Activated B cell treated with CpG ODN at 0.5 μM for 24 hours (primary cell): ENCODE measurements around the gene INO80C. TPM values are rescaled to one million over a fixed set of nuclear protein-coding genes. Genes with fewer than 3 reads are reported as not detected.

ENCODE experiments used
- ATAC-seq: fragments of 200-7000 bp; cut with Tn5 transposase; one replicate; pipeline ENCODE4 v1.10.0; 2021; ENCODE audit warnings: low read depth, mild to moderate bottlenecking, moderate library complexity
- CTCF ChIA-PET: fragments of 350-600 bp; sonication (Branson Sonifier 250); formaldehyde crosslinking; loops from one replicate; lab custom pipeline; 2021; ENCODE audit warnings: antibody characterized with exemption; lab: Charles Lee
- POLR2A ChIA-PET: fragments of 350-600 bp; sonication (Branson Sonifier 250); formaldehyde crosslinking; loops from one replicate; lab custom pipeline; 2021; ENCODE audit warnings: antibody characterized with exemption; lab: Charles Lee
- DNase-seq: peaks from one replicate; pipeline ENCODE4 v3.0.0; 2022
- H3K27ac Mint-ChIP-seq: one replicate; pipeline ENCODE4 v1.8.0; 2020; ENCODE audit warnings: mixed read lengths
- H3K27me3 Mint-ChIP-seq: one replicate; pipeline ENCODE4 v1.8.0; 2021; ENCODE audit warnings: mixed read lengths
- H3K36me3 Mint-ChIP-seq: one replicate; pipeline ENCODE4 v1.8.0; 2021; ENCODE audit warnings: low read depth, mixed read lengths
- H3K4me1 Mint-ChIP-seq: one replicate; pipeline ENCODE4 v1.8.0; 2021; ENCODE audit warnings: mixed read lengths
- H3K4me3 Mint-ChIP-seq: one replicate; pipeline ENCODE4 v1.8.0; 2020; ENCODE audit warnings: mild to moderate bottlenecking, mixed read lengths
- H3K9me3 Mint-ChIP-seq: one replicate; pipeline ENCODE4 v1.8.0; 2020; ENCODE audit warnings: mixed read lengths
- intact Hi-C: fragments of 100-400 bp; cut with micrococcal nuclease; formaldehyde crosslinking; loops from one replicate; pipeline ENCODE4 v1.15.1; 2024
- total RNA-seq: library from RNA; stranded (reverse); gene quantifications from 2 replicates; pipeline ENCODE4 v1.2.3, GENCODE V29; 2022
- TF ChIP-seq, protein P1 (sequence below): fragments of 200-600 bp; IDR thresholded peaks from one replicate; pipeline ENCODE4 v1.8.0; 2022; ENCODE audit warnings: antibody characterized with exemption, mild to moderate bottlenecking

Gene INO80C
- total RNA-seq, 1 donor from 2014 or later = 31.6 TPM

GRCh38 chr18:35513181-35513936 is 15.6 kb upstream of the INO80C start:
- no peaks in the 10 kb centered on the region for H3K9me3 Mint-ChIP-seq
- H3K36me3 Mint-ChIP-seq = no peaks in the 10 kb centered on the region
- CTCF ChIA-PET = no interaction called here
- TF ChIP-seq, protein P1, sequence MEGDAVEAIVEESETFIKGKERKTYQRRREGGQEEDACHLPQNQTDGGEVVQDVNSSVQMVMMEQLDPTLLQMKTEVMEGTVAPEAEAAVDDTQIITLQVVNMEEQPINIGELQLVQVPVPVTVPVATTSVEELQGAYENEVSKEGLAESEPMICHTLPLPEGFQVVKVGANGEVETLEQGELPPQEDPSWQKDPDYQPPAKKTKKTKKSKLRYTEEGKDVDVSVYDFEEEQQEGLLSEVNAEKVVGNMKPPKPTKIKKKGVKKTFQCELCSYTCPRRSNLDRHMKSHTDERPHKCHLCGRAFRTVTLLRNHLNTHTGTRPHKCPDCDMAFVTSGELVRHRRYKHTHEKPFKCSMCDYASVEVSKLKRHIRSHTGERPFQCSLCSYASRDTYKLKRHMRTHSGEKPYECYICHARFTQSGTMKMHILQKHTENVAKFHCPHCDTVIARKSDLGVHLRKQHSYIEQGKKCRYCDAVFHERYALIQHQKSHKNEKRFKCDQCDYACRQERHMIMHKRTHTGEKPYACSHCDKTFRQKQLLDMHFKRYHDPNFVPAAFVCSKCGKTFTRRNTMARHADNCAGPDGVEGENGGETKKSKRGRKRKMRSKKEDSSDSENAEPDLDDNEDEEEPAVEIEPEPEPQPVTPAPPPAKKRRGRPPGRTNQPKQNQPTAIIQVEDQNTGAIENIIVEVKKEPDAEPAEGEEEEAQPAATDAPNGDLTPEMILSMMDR = no peak
- H3K4me1 Mint-ChIP-seq = peaks cover 13% of the 10 kb centered on the region
- H3K27ac Mint-ChIP-seq = no peak overlapping the region
- no peak for ATAC-seq
- no peaks in the 10 kb centered on the region for H3K27me3 Mint-ChIP-seq
- no peak overlapping the region for H3K4me3 Mint-ChIP-seq
- no peak for DNase-seq
- POLR2A ChIA-PET = no interaction called here
- intact Hi-C loops = loop anchor here (5.0 kb wide), 3 partner anchors 46 to 471 kb away; partner anchors contain the start of gene MAPRE2

DNA sequence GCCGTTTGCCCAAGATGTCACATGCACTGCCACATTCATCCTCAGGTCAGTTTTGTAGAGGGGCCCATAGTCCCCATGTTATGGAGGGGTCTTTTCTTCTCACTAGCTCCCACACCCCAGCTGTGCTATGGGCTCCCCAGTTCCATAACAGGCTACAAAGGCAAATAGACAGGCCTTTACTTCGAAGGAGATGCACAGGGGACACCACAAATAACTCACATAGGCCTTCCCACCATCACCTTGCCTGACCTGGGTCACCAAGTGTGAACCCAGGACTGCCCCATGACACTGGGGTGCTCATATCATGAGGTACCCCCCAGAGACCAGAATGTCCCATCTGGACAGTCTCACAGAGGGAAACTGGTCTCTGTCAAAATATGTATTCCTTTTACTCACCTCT is 15.0 kb upstream of the INO80C start:
- intact Hi-C loops = loop anchor here (5.0 kb wide), 3 partner anchors 45 to 470 kb away; partner anchors contain the start of gene MAPRE2
- ChIA-PET POLR2A (interaction anchor here (1.6 to 2.1 kb wide), 2 partner anchors 12 to 15 kb away, joined by 3 to 28 read pairs; partner anchors contain the start of gene INO80C), CTCF (no interaction called here)
- Mint-ChIP-seq H3K4me1 (peaks cover 13% of the 10 kb centered on the region), H3K36me3 (no peaks in the 10 kb centered on the region), H3K9me3 (no peaks in the 10 kb centered on the region), H3K4me3 (no peak overlapping the region), H3K27ac (no peak overlapping the region), H3K27me3 (no peaks in the 10 kb centered on the region)
- no peak for DNase-seq
- TF ChIP-seq, protein P1 = no peak
- ATAC-seq = no peak

GRCh38 chr18:35511833-35512232 is 14.1 kb upstream of the INO80C start:
- Mint-ChIP-seq H3K27ac (peak overlapping the region; percentile 87), H3K36me3 (no peaks in the 10 kb centered on the region), H3K9me3 (no peaks in the 10 kb centered on the region), H3K27me3 (no peaks in the 10 kb centered on the region), H3K4me3 (no peak overlapping the region), H3K4me1 (peaks cover 13% of the 10 kb centered on the region)
- TF ChIP-seq, protein P1 = no peak
- intact Hi-C loops = loop anchor here (1.0 to 5.0 kb wide), 5 partner anchors 15 to 470 kb away; partner anchors contain the start of genes INO80C and MAPRE2
- peak; percentile 36 for ATAC-seq
- CTCF ChIA-PET = interaction anchor here (1.2 to 1.8 kb wide), 3 partner anchors 12 to 104 kb away, joined by 3 to 5 read pairs (median 4); no protein-coding TSS in a partner anchor
- POLR2A ChIA-PET = interaction anchor here (0.9 to 2.1 kb wide), 5 partner anchors 13 to 103 kb away, joined by 3 to 28 read pairs (median 3); partner anchors contain the start of gene INO80C
- DNase-seq = no peak

- H3K9me3 Mint-ChIP-seq = no peaks in the 10 kb centered on the region
- DNase-seq (no peak), ATAC-seq (peak; percentile 99)
- H3K4me3 Mint-ChIP-seq = peak overlapping the region; percentile 6
- TF ChIP-seq, protein P1 = no peak
- H3K27ac Mint-ChIP-seq = peak overlapping the region; percentile 87
- CTCF ChIA-PET = interaction anchor here (1.2 to 1.8 kb wide), 3 partner anchors 12 to 104 kb away, joined by 3 to 5 read pairs (median 4); no protein-coding TSS in a partner anchor
- no peaks in the 10 kb centered on the region for H3K27me3 Mint-ChIP-seq
- intact Hi-C loops = loop anchor here (1.0 to 5.0 kb wide), 5 partner anchors 14 to 469 kb away; partner anchors contain the start of genes INO80C and MAPRE2
- no peaks in the 10 kb centered on the region for H3K36me3 Mint-ChIP-seq
- POLR2A ChIA-PET = interaction anchor here (0.9 to 2.1 kb wide), 5 partner anchors 13 to 103 kb away, joined by 3 to 28 read pairs (median 3); partner anchors contain the start of gene INO80C
- peaks cover 13% of the 10 kb centered on the region for H3K4me1 Mint-ChIP-seq
Measured at GRCh38 chr18:35511428-35511827, 13.7 kb upstream of the INO80C start.
